Measurements from ENCODE around the gene LRRC53.

LRRC53 gene

GRCh38 chr1:74465193-74465681 is 47.2 kb downstream of the LRRC53 start:
- no peak overlapping the region for H2BK5ac ChIP-seq (ENCODE audit: low read depth, low read length, poor library complexity)
- H3K23ac ChIP-seq (ENCODE audit: low read length) = no peak overlapping the region
- WGBS (ENCODE audit: extremely low coverage, insufficient coverage, insufficient read length) = no CpG with 5 or more reads among the region's 24 CpGs
- no peak overlapping the region for H2BK120ac ChIP-seq (ENCODE audit: insufficient read depth, low read length, poor library complexity)
- H4K8ac ChIP-seq (ENCODE audit: low read depth, low read length) = no peak overlapping the region
- H3K4me2 ChIP-seq (ENCODE audit: low read length) = no peak overlapping the region
- no peak overlapping the region for H3K27ac ChIP-seq (ENCODE audit: low read depth, low read length)
- no peak overlapping the region for H3K18ac ChIP-seq (ENCODE audit: low read length)
- no peak overlapping the region for H4K91ac ChIP-seq (ENCODE audit: low read depth, low read length)
- no peaks in the 10 kb centered on the region for H3K27me3 ChIP-seq (ENCODE audit: insufficient read depth, low read length)
- no peak overlapping the region for H2AFZ ChIP-seq (ENCODE audit: insufficient read depth, low read length, poor library complexity)
- no peaks in the 10 kb centered on the region for H3K79me2 ChIP-seq (ENCODE audit: control insufficient read depth, insufficient read depth, low read length, poor library complexity)
- H3K79me1 ChIP-seq (ENCODE audit: low read length) = no peaks in the 10 kb centered on the region
- H3K4me3 ChIP-seq (ENCODE audit: low read depth, low read length) = no peak overlapping the region
- no peak for DNase-seq
- H3K9me3 ChIP-seq (ENCODE audit: insufficient read depth, low read depth, low read length) = peaks cover 5% of the 10 kb centered on the region
- H4K12ac ChIP-seq (ENCODE audit: low read depth, low read length) = no peak overlapping the region
- no peak overlapping the region for H3K9ac ChIP-seq (ENCODE audit: low read length)
- no peak overlapping the region for H3K14ac ChIP-seq (ENCODE audit: low read length)
- no peaks in the 10 kb centered on the region for H3K36me3 ChIP-seq (ENCODE audit: control insufficient read depth in 1 of 2, insufficient read depth in 2 of 2, low read length in 2 of 2)
- no peak overlapping the region for H3K4ac ChIP-seq (ENCODE audit: low read depth, low read length)
- H3K4me1 ChIP-seq (ENCODE audit: control insufficient read depth in 1 of 2, insufficient read depth in 2 of 2, low read length in 2 of 2) = no peaks in the 10 kb centered on the region
- H2BK12ac ChIP-seq (ENCODE audit: low read length) = peak overlapping the region; percentile 11
- no peak overlapping the region for H2AK5ac ChIP-seq (ENCODE audit: low read length)

DNA sequence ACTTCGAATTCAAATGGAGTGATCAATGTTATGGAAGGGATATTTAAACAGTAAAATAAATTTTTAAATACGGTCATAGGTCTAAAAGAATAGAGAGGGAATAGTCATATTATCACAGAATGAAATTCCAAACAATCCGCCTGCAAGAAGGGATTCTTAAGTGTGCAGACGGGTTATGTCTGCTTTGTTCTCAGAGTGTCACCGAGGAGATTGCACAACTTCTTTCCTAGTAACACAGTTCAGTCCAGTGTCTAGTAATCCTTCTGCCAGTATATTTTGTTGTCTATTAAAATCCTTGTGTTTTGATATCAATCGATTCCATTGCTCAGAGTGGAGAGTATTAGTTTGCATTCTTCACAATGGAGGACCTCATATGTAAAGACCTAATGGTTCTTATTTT is 48.4 kb downstream of the LRRC53 start:
- no peak overlapping the region for H2AK5ac ChIP-seq (ENCODE audit: low read length)
- H3K14ac ChIP-seq (ENCODE audit: low read length) = no peak overlapping the region
- H2AFZ ChIP-seq (ENCODE audit: insufficient read depth, low read length, poor library complexity) = no peak overlapping the region
- H3K79me2 ChIP-seq (ENCODE audit: control insufficient read depth, insufficient read depth, low read length, poor library complexity) = no peaks in the 10 kb centered on the region
- no peaks in the 10 kb centered on the region for H3K27me3 ChIP-seq (ENCODE audit: insufficient read depth, low read length)
- WGBS (ENCODE audit: extremely low coverage, insufficient coverage, insufficient read length) = no CpG with 5 or more reads among the region's 6 CpGs
- H4K12ac ChIP-seq (ENCODE audit: low read depth, low read length) = no peak overlapping the region
- H3K9ac ChIP-seq (ENCODE audit: low read length) = no peak overlapping the region
- H3K9me3 ChIP-seq (ENCODE audit: insufficient read depth, low read depth, low read length) = peaks cover 5% of the 10 kb centered on the region
- no peak overlapping the region for H2BK120ac ChIP-seq (ENCODE audit: insufficient read depth, low read length, poor library complexity)
- no peaks in the 10 kb centered on the region for H3K4me1 ChIP-seq (ENCODE audit: control insufficient read depth in 1 of 2, insufficient read depth in 2 of 2, low read length in 2 of 2)
- no peak overlapping the region for H2BK5ac ChIP-seq (ENCODE audit: low read depth, low read length, poor library complexity)
- no peaks in the 10 kb centered on the region for H3K79me1 ChIP-seq (ENCODE audit: low read length)
- H3K18ac ChIP-seq (ENCODE audit: low read length) = no peak overlapping the region
- no peak overlapping the region for H2BK12ac ChIP-seq (ENCODE audit: low read length)
- H4K8ac ChIP-seq (ENCODE audit: low read depth, low read length) = no peak overlapping the region
- H3K4ac ChIP-seq (ENCODE audit: low read depth, low read length) = no peak overlapping the region
- no peak overlapping the region for H3K27ac ChIP-seq (ENCODE audit: low read depth, low read length)
- H4K91ac ChIP-seq (ENCODE audit: low read depth, low read length) = no peak overlapping the region
- peak in 1 of 2 donors; percentile 51 for DNase-seq
- no peak overlapping the region for H3K4me3 ChIP-seq (ENCODE audit: low read depth, low read length)
- no peaks in the 10 kb centered on the region for H3K36me3 ChIP-seq (ENCODE audit: control insufficient read depth in 1 of 2, insufficient read depth in 2 of 2, low read length in 2 of 2)
- no peak overlapping the region for H3K23ac ChIP-seq (ENCODE audit: low read length)
- H3K4me2 ChIP-seq (ENCODE audit: low read length) = no peak overlapping the region

DNA sequence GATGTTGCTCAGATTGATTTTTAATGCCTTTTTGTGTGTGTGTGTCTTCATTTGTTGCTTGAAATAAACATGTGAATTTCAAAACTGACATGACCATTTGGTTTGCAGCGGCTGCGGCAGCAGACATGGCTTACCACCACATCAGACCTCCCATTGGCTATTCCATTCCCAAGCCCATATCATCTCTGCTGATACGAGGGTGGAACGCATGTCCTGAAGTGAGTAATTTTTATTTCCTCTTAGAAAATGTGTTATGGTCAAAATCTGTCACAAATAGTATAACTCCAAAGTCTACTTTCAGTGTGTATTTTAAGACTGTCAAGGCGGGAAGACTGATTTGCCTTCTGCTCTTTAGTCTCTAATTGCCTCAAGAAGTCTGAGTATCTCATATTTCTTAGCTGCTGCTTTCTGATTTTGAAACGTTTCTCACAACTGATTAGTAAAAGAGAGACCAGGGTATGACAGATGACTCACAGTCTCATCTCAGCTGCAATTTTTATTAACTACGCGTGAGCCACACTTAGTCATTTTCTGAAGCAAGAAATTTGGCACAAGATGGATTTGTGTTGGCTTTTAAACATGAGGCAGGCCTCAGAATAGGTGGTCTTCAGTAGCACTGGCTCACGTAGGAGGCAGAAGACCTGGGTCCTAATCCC is 49.0 kb downstream of the LRRC53 start:
- no CpG with 5 or more reads among the region's 9 CpGs for WGBS (ENCODE audit: extremely low coverage, insufficient coverage, insufficient read length)

DNA sequence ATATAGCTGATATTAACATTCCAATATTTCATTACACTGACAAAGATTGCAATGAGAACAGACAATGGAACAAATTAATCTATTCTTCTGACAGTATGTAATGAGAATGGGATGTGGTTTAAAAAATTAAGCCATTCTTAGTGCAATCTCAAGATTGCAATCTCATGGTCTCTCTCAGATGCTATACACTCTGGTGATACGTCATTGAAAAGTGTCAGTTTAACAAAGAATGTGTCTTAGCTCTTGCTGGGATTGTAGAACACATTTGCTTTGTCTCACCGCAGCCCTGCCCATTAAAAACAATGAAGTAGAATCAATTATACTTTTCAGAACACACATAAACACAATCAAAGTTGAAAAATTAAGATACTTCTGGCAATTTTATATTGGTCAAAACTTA is 55.2 kb downstream of the LRRC53 start:
- H4K8ac ChIP-seq (ENCODE audit: low read depth, low read length) = no peak overlapping the region
- no peaks in the 10 kb centered on the region for H3K4me1 ChIP-seq (ENCODE audit: control insufficient read depth in 1 of 2, insufficient read depth in 2 of 2, low read length in 2 of 2)
- no peaks in the 10 kb centered on the region for H3K27me3 ChIP-seq (ENCODE audit: insufficient read depth, low read length)
- H2BK12ac ChIP-seq (ENCODE audit: low read length) = no peak overlapping the region
- no peak overlapping the region for H2AK5ac ChIP-seq (ENCODE audit: low read length)
- no peaks in the 10 kb centered on the region for H3K79me1 ChIP-seq (ENCODE audit: low read length)
- no peak overlapping the region for H3K9ac ChIP-seq (ENCODE audit: low read length)
- H3K79me2 ChIP-seq (ENCODE audit: control insufficient read depth, insufficient read depth, low read length, poor library complexity) = no peaks in the 10 kb centered on the region
- no peak overlapping the region for H3K14ac ChIP-seq (ENCODE audit: low read length)
- no peak overlapping the region for H4K12ac ChIP-seq (ENCODE audit: low read depth, low read length)
- no peak overlapping the region for H3K4ac ChIP-seq (ENCODE audit: low read depth, low read length)
- no peak overlapping the region for H3K18ac ChIP-seq (ENCODE audit: low read length)
- no peak overlapping the region for H2BK5ac ChIP-seq (ENCODE audit: low read depth, low read length, poor library complexity)
- no peak for DNase-seq
- no CpG with 5 or more reads among the region's 2 CpGs for WGBS (ENCODE audit: extremely low coverage, insufficient coverage, insufficient read length)
- H3K4me3 ChIP-seq (ENCODE audit: low read depth, low read length) = no peak overlapping the region
- no peaks in the 10 kb centered on the region for H3K36me3 ChIP-seq (ENCODE audit: control insufficient read depth in 1 of 2, insufficient read depth in 2 of 2, low read length in 2 of 2)
- no peak overlapping the region for H2AFZ ChIP-seq (ENCODE audit: insufficient read depth, low read length, poor library complexity)
- H3K4me2 ChIP-seq (ENCODE audit: low read length) = no peak overlapping the region
- no peaks in the 10 kb centered on the region for H3K9me3 ChIP-seq (ENCODE audit: insufficient read depth, low read depth, low read length)
- H3K27ac ChIP-seq (ENCODE audit: low read depth, low read length) = no peak overlapping the region
- H3K23ac ChIP-seq (ENCODE audit: low read length) = no peak overlapping the region
- no peak overlapping the region for H2BK120ac ChIP-seq (ENCODE audit: insufficient read depth, low read length, poor library complexity)
- no peak overlapping the region for H4K91ac ChIP-seq (ENCODE audit: low read depth, low read length)

More for the DNA sequence above, 49.0 kb downstream of the LRRC53 start:
- Histone ChIP-seq H3K79me2 (ENCODE audit: control insufficient read depth, insufficient read depth, low read length, poor library complexity) (no peaks in the 10 kb centered on the region), H2AFZ (ENCODE audit: insufficient read depth, low read length, poor library complexity) (no peak overlapping the region), H3K18ac (ENCODE audit: low read length) (no peak overlapping the region), H3K36me3 (ENCODE audit: control insufficient read depth in 1 of 2, insufficient read depth in 2 of 2, low read length in 2 of 2) (no peaks in the 10 kb centered on the region), H2AK5ac (ENCODE audit: low read length) (no peak overlapping the region), H3K27ac (ENCODE audit: low read depth, low read length) (no peak overlapping the region), H3K4me3 (ENCODE audit: low read depth, low read length) (no peak overlapping the region), H4K8ac (ENCODE audit: low read depth, low read length) (no peak overlapping the region), H4K91ac (ENCODE audit: low read depth, low read length) (no peak overlapping the region), H3K9ac (ENCODE audit: low read length) (no peak overlapping the region), H3K4ac (ENCODE audit: low read depth, low read length) (no peak overlapping the region), H3K4me1 (ENCODE audit: control insufficient read depth in 1 of 2, insufficient read depth in 2 of 2, low read length in 2 of 2) (no peaks in the 10 kb centered on the region), H2BK120ac (ENCODE audit: insufficient read depth, low read length, poor library complexity) (no peak overlapping the region), H3K14ac (ENCODE audit: low read length) (no peak overlapping the region), H2BK5ac (ENCODE audit: low read depth, low read length, poor library complexity) (no peak overlapping the region), H3K27me3 (ENCODE audit: insufficient read depth, low read length) (no peaks in the 10 kb centered on the region), H2BK12ac (ENCODE audit: low read length) (no peak overlapping the region), H3K79me1 (ENCODE audit: low read length) (no peaks in the 10 kb centered on the region), H3K4me2 (ENCODE audit: low read length) (no peak overlapping the region), H4K12ac (ENCODE audit: low read depth, low read length) (no peak overlapping the region), H3K23ac (ENCODE audit: low read length) (no peak overlapping the region), H3K9me3 (ENCODE audit: insufficient read depth, low read depth, low read length) (peaks cover 5% of the 10 kb centered on the region)
- peak in 1 of 2 donors; percentile 48 for DNase-seq
